Fibroblast of lung (primary cell): ENCODE measurements around the gene LRMDA. TPM values are rescaled to one million over a fixed set of nuclear protein-coding genes. Genes with fewer than 3 reads are reported as not detected.
A peak's percentile ranks its signal among the peaks of the same experiment; 100 is the strongest.

Experiments
- DNase-seq, 2 donors: peaks; one replicate each; pipeline versions ENCODE4 v3.0.0 to v3.0.0-alpha.2; 2010; ENCODE audit warnings: low read depth in 2 of 2
- H2AFZ ChIP-seq: 2 replicates; pipeline ENCODE4 v1.5.1; 2012; ENCODE audit warnings: low read length, control low read depth, inconsistent platforms
- H3K27ac ChIP-seq: 2 replicates; pipeline ENCODE4 v1.5.1; 2011; ENCODE audit warnings: low read length, control low read depth; ENCODE audit not compliant: insufficient read depth
- H3K27me3 ChIP-seq: 2 replicates; pipeline ENCODE4 v1.5.1; 2011; ENCODE audit warnings: mild to moderate bottlenecking, low read length; ENCODE audit not compliant: control insufficient read depth, insufficient read depth
- H3K36me3 ChIP-seq: 2 replicates; pipeline ENCODE4 v1.5.1; 2011; ENCODE audit warnings: low read length; ENCODE audit not compliant: control insufficient read depth, insufficient read depth
- H3K4me1 ChIP-seq: 2 replicates; pipeline ENCODE4 v1.5.1; 2011; ENCODE audit warnings: low read length; ENCODE audit not compliant: control insufficient read depth, insufficient read depth; ENCODE audit errors: extremely low read depth
- H3K4me2 ChIP-seq: 2 replicates; pipeline ENCODE4 v1.5.1; 2011; ENCODE audit warnings: low read length, control low read depth; ENCODE audit not compliant: insufficient read depth; ENCODE audit errors: extremely low read depth
- H3K4me3 ChIP-seq, 4 experiments: fragments of 200-600 bp in 1 of 4; sonication (generic) in 1 of 4; replicated peaks in 1 of 4; 2 replicates each; pipeline ENCODE4 v1.5.1; 2011 to 2016; ENCODE audit warnings: low read length in 4 of 4, low read depth in 3 of 4, mild to moderate bottlenecking in 3 of 4, control low read depth in 2 of 4, inconsistent platforms in 1 of 4, mixed read lengths in 1 of 4; ENCODE audit not compliant: insufficient read depth in 1 of 4; ENCODE audit errors: control extremely low read depth in 1 of 4
- H3K79me2 ChIP-seq: 2 replicates; pipeline ENCODE4 v1.5.1; 2012; ENCODE audit warnings: mild to moderate bottlenecking, low read length, inconsistent platforms; ENCODE audit not compliant: control insufficient read depth, insufficient read depth
- H3K9ac ChIP-seq: 2 replicates; pipeline ENCODE4 v1.5.1; 2011; ENCODE audit warnings: mild to moderate bottlenecking, low read length, control low read depth; ENCODE audit not compliant: insufficient read depth
- H3K9me3 ChIP-seq: 2 replicates; pipeline ENCODE4 v1.5.1; 2012; ENCODE audit warnings: low read depth, low read length; ENCODE audit not compliant: control insufficient read depth, insufficient read depth
- H4K20me1 ChIP-seq: 2 replicates; pipeline ENCODE4 v1.5.1; 2011; ENCODE audit warnings: low read length; ENCODE audit not compliant: control insufficient read depth, insufficient read depth; ENCODE audit errors: extremely low read depth
- CTCF ChIP-seq, 2 donors: IDR thresholded peaks in 1 of 2; conservative IDR thresholded peaks in 1 of 2; 1 replicate in 1 of 2; 2 replicates in 1 of 2; pipeline ENCODE4 v1.5.1; 2011 to 2012; ENCODE audit warnings: low read length in 2 of 2, control low read depth in 1 of 2, inconsistent platforms in 1 of 2, low read depth in 1 of 2, mild to moderate bottlenecking in 1 of 2
- EZH2 ChIP-seq: IDR thresholded peaks from 2 replicates; pipeline ENCODE4 v1.5.1; 2012; ENCODE audit warnings: low read length, control low read depth, mild to moderate bottlenecking; ENCODE audit errors: missing control alignments
- polyA plus RNA-seq, 2 donors: library from polyadenylated mRNA; depleted of rRNA in 1 of 2; stranded (reverse) in 1 of 2; unstranded in 1 of 2; fragments of >200 nt; gene quantifications; 2 replicates each; pipeline ENCODE4 v1.2.1, GENCODE V29; 2011 to 2012; ENCODE audit warnings: missing spikeins in 1 of 2
- total RNA-seq: library from RNA; depleted of rRNA; stranded (reverse); fragments of >200 nt; gene quantifications from 2 replicates; pipeline ENCODE4 v1.2.1, GENCODE V29; 2014

Gene LRMDA
- total and polyA plus RNA-seq, 2 donors (not counting 1 experiment from before 2014, with no cell fraction given) = 1.7 to 2.0 TPM

GRCh38 chr10:75525067-75525466, 93.6 kb downstream of the LRMDA start:
- Histone ChIP-seq H3K27ac (no peak overlapping the region), H4K20me1 (no peaks in the 10 kb centered on the region), H2AFZ (no peak overlapping the region), H3K27me3 (peaks cover 4% of the 10 kb centered on the region), H3K9me3 (no peaks in the 10 kb centered on the region), H3K79me2 (no peaks in the 10 kb centered on the region), H3K9ac (no peak overlapping the region), H3K4me3 (no peak overlapping the region), H3K4me1 (no peaks in the 10 kb centered on the region), H3K36me3 (no peaks in the 10 kb centered on the region), H3K4me2 (no peak overlapping the region)
- no peak for DNase-seq
- TF ChIP-seq EZH2 = no peak
- no peak for TF ChIP-seq CTCF (conservative IDR thresholded peaks at IDR 0.05 in 1 of 2, IDR thresholded peaks at IDR 0.05 in 1 of 2; ENCODE audit: low read depth in 1 of 2, low read length in 2 of 2)

GRCh38 chr10:75525646-75526045, 94.2 kb downstream of the LRMDA start:
- Histone ChIP-seq H4K20me1 (no peaks in the 10 kb centered on the region), H3K27ac (no peak overlapping the region), H3K27me3 (peaks cover 4% of the 10 kb centered on the region), H3K9me3 (no peaks in the 10 kb centered on the region), H3K4me3 (no peak overlapping the region), H3K4me2 (no peak overlapping the region), H2AFZ (no peak overlapping the region), H3K9ac (no peak overlapping the region), H3K4me1 (no peaks in the 10 kb centered on the region), H3K79me2 (no peaks in the 10 kb centered on the region), H3K36me3 (no peaks in the 10 kb centered on the region)
- no peak for TF ChIP-seq CTCF (conservative IDR thresholded peaks at IDR 0.05 in 1 of 2, IDR thresholded peaks at IDR 0.05 in 1 of 2; ENCODE audit: low read depth in 1 of 2, low read length in 2 of 2)
- no peak for TF ChIP-seq EZH2
- DNase-seq = peak; percentile 46 to 53

- TF ChIP-seq CTCF (conservative IDR thresholded peaks at IDR 0.05 in 1 of 2, IDR thresholded peaks at IDR 0.05 in 1 of 2; ENCODE audit: low read depth in 1 of 2, low read length in 2 of 2) (no peak), EZH2 (no peak)
- Histone ChIP-seq H2AFZ (no peak overlapping the region), H3K79me2 (no peaks in the 10 kb centered on the region), H3K4me3 (no peak overlapping the region), H3K4me2 (no peak overlapping the region), H4K20me1 (no peaks in the 10 kb centered on the region), H3K9ac (no peak overlapping the region), H3K36me3 (no peaks in the 10 kb centered on the region), H3K27me3 (peaks cover 4% of the 10 kb centered on the region), H3K27ac (no peak overlapping the region), H3K9me3 (no peaks in the 10 kb centered on the region), H3K4me1 (no peaks in the 10 kb centered on the region)
- no peak for DNase-seq
These were observed 96.1 kb downstream of the LRMDA start for GRCh38 chr10:75527542-75527941.
